K562 (cell line): ENCODE data around the gene EIF1B. TPM values are rescaled to one million over a fixed set of nuclear protein-coding genes. Genes with fewer than 3 reads are reported as not detected.
A peak's percentile ranks its signal among the peaks of the same experiment; 100 is the strongest.

Experiments
- ASH1L ChIP-seq: fragments of 450-650 bp; IDR thresholded peaks from 2 replicates; pipeline ENCODE4 v1.6.1; 2018; ENCODE audit warnings: borderline replicate concordance, mild to moderate bottlenecking, low read depth; ENCODE audit not compliant: partially characterized antibody
- CEBPB ChIP-seq: fragments of 450-650 bp; IDR thresholded peaks from 2 replicates; pipeline ENCODE4 v1.6.1; 2016; ENCODE audit warnings: missing genetic modification characterization, missing compliant biosample characterization
- KDM5B ChIP-seq: fragments of 200-600 bp; sonication (generic); IDR thresholded peaks from 2 replicates; pipeline ENCODE4 v1.6.1; 2012; ENCODE audit warnings: low read depth, mild to moderate bottlenecking, moderate library complexity, low read length, control low read depth, inconsistent platforms; ENCODE audit not compliant: insufficient replicate concordance
- KLF6 ChIP-seq: fragments of 250-450 bp; sonication (Bioruptor Pico); IDR thresholded peaks from 2 replicates; pipeline ENCODE4 v1.4.0; 2020; ENCODE audit warnings: mild to moderate bottlenecking, moderate library complexity, borderline replicate concordance
- NR3C1 ChIP-seq: sonication (generic); formaldehyde crosslinking; IDR thresholded peaks from 2 replicates; pipeline ENCODE4 v1.8.1; 2022; ENCODE audit warnings: missing genetic modification reagents
- NRF1 ChIP-seq, 2 experiments: fragments of 450-650 bp; IDR thresholded peaks in 1 of 2; conservative IDR thresholded peaks in 1 of 2; 2 replicates each; pipeline ENCODE4 v1.6.1; 2014; ENCODE audit warnings: mild to moderate bottlenecking in 2 of 2
- ZC3H4 ChIP-seq: sonication (generic); formaldehyde crosslinking; IDR thresholded peaks from 2 replicates; pipeline ENCODE4 v1.9.0; 2021; ENCODE audit warnings: missing genetic modification reagents, borderline replicate concordance
- ZNF133 ChIP-seq: fragments of 250-450 bp; sonication (Bioruptor Pico); IDR thresholded peaks from 2 replicates; pipeline ENCODE4 v1.4.0; 2020; ENCODE audit warnings: mild to moderate bottlenecking
- ZNF197 ChIP-seq: fragments of 200-800 bp; sonication (Bioruptor generic); IDR thresholded peaks from 2 replicates; pipeline ENCODE4 v1.6.1; 2016; ENCODE audit warnings: low read depth, missing genetic modification characterization, missing compliant biosample characterization
- ZNF76 ChIP-seq: fragments of 250-450 bp; sonication (Bioruptor Pico); IDR thresholded peaks from 2 replicates; pipeline ENCODE4 v1.4.0; 2020; ENCODE audit warnings: mild to moderate bottlenecking, moderate library complexity, borderline replicate concordance
- polyA plus RNA-seq, 8 experiments: library from polyadenylated mRNA; depleted of rRNA in 4 of 8; stranded (reverse) in 5 of 8; unstranded in 3 of 8; fragments of >200 nt; fragmentation: Nextera tagmentation in 2 of 8; fragmentation: Illumina TruSeq in 1 of 8; extraction: Ambion mirVana in 2 of 8; extraction: Trizol in 1 of 8; gene quantifications; 2 replicates each; pipeline versions ENCODE4 v1.2.1 to v1.2.3, GENCODE V29; 2011 to 2014; ENCODE audit warnings: inconsistent platforms in 1 of 8, missing spikeins in 1 of 8
- total RNA-seq, 7 experiments: library from RNA; depleted of rRNA in 6 of 7; stranded (reverse); fragments of >200 nt in 6 of 7; fragmentation: Illumina TruSeq in 2 of 7; extraction: Trizol in 2 of 7; gene quantifications; 2 replicates each; pipeline versions ENCODE4 v1.2.1 to v1.2.3, GENCODE V29; 2011 to 2021; ENCODE audit warnings: low replicate concordance in 1 of 7
- TF ChIP-seq, protein P1 (sequence below), 2 experiments: fragments of 450-650 bp; IDR thresholded peaks; 2 replicates each; pipeline ENCODE4 v1.6.1; 2018; ENCODE audit warnings: mild to moderate bottlenecking in 2 of 2, low read depth in 1 of 2; ENCODE audit not compliant: partially characterized antibody in 2 of 2
- TF ChIP-seq, protein P2 (sequence below): fragments of 450-650 bp; IDR thresholded peaks from 2 replicates; pipeline ENCODE4 v1.6.1; 2016; ENCODE audit warnings: borderline replicate concordance
- TF ChIP-seq, protein P3 (sequence below): sonication (generic); formaldehyde crosslinking; IDR thresholded peaks from 2 replicates; pipeline ENCODE4 v1.5.0; 2020; ENCODE audit warnings: missing genetic modification reagents
- TF ChIP-seq, protein P4 (sequence below): sonication (generic); formaldehyde crosslinking; IDR thresholded peaks from 2 replicates; pipeline ENCODE4 v1.8.1; 2023; ENCODE audit warnings: mild to moderate bottlenecking, missing genetic modification reagents
- TF ChIP-seq, protein P5 (sequence below): sonication (generic); formaldehyde crosslinking; IDR thresholded peaks from 2 replicates; pipeline ENCODE4 v1.8.1; 2023; ENCODE audit warnings: mild to moderate bottlenecking, missing genetic modification reagents

EIF1B gene
- total and polyA plus RNA-seq, 9 of the 15 experiments (the other 6 are each of a cell fraction or from before 2014, with no cell fraction given) = 18.1 to 184 (median 78.9) TPM

DNA sequence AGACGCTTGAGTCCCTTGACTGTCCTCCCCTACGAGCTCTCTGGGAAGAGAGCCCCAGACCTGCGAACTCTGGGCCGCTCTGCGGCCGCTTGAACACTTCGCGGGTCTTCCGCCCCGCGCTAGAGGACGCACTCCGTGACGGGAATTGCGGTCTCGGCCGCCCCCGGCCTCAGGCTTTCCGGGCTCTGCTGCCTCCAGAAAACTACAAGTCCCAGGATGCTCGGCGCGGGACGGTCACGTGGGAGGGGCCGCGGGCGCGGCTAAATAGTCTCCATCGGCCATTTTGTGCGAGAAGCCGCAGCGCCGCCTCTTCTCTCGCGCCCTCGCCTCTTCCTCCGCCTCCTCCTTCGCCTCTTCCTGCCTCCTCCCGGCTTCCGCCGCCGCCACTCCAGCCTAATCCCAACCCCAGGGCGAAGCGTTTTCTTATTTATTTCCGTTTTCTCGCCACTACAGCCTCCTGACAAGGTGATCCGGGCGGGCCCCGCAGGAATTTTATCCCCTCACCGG lies at the start of gene EIF1B (continued):
- TF ChIP-seq, protein P1, sequence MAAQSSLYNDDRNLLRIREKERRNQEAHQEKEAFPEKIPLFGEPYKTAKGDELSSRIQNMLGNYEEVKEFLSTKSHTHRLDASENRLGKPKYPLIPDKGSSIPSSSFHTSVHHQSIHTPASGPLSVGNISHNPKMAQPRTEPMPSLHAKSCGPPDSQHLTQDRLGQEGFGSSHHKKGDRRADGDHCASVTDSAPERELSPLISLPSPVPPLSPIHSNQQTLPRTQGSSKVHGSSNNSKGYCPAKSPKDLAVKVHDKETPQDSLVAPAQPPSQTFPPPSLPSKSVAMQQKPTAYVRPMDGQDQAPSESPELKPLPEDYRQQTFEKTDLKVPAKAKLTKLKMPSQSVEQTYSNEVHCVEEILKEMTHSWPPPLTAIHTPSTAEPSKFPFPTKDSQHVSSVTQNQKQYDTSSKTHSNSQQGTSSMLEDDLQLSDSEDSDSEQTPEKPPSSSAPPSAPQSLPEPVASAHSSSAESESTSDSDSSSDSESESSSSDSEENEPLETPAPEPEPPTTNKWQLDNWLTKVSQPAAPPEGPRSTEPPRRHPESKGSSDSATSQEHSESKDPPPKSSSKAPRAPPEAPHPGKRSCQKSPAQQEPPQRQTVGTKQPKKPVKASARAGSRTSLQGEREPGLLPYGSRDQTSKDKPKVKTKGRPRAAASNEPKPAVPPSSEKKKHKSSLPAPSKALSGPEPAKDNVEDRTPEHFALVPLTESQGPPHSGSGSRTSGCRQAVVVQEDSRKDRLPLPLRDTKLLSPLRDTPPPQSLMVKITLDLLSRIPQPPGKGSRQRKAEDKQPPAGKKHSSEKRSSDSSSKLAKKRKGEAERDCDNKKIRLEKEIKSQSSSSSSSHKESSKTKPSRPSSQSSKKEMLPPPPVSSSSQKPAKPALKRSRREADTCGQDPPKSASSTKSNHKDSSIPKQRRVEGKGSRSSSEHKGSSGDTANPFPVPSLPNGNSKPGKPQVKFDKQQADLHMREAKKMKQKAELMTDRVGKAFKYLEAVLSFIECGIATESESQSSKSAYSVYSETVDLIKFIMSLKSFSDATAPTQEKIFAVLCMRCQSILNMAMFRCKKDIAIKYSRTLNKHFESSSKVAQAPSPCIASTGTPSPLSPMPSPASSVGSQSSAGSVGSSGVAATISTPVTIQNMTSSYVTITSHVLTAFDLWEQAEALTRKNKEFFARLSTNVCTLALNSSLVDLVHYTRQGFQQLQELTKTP (IDR thresholded peaks at IDR 0.05; ENCODE audit: low read depth in 1 of 2, partially characterized antibody in 2 of 2) = peak; percentile 56 to 89
- TF ChIP-seq, protein P2, sequence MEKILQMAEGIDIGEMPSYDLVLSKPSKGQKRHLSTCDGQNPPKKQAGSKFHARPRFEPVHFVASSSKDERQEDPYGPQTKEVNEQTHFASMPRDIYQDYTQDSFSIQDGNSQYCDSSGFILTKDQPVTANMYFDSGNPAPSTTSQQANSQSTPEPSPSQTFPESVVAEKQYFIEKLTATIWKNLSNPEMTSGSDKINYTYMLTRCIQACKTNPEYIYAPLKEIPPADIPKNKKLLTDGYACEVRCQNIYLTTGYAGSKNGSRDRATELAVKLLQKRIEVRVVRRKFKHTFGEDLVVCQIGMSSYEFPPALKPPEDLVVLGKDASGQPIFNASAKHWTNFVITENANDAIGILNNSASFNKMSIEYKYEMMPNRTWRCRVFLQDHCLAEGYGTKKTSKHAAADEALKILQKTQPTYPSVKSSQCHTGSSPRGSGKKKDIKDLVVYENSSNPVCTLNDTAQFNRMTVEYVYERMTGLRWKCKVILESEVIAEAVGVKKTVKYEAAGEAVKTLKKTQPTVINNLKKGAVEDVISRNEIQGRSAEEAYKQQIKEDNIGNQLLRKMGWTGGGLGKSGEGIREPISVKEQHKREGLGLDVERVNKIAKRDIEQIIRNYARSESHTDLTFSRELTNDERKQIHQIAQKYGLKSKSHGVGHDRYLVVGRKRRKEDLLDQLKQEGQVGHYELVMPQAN = no peak; the same call in 1 of the 2 replicates
- TF ChIP-seq ZNF76 (CRISPR knock-in tag) = 0 out of 2 replicates have a peak, but pooled peaks have one; percentile 18
- no peak for TF ChIP-seq NR3C1
- TF ChIP-seq KDM5B = peak; percentile 97
- no peak for TF ChIP-seq ZC3H4 (CRISPR knock-in tag)
- TF ChIP-seq, protein P3, sequence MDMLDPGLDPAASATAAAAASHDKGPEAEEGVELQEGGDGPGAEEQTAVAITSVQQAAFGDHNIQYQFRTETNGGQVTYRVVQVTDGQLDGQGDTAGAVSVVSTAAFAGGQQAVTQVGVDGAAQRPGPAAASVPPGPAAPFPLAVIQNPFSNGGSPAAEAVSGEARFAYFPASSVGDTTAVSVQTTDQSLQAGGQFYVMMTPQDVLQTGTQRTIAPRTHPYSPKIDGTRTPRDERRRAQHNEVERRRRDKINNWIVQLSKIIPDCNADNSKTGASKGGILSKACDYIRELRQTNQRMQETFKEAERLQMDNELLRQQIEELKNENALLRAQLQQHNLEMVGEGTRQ (CRISPR knock-in tag) = peak; percentile 99
- TF ChIP-seq, protein P4, sequence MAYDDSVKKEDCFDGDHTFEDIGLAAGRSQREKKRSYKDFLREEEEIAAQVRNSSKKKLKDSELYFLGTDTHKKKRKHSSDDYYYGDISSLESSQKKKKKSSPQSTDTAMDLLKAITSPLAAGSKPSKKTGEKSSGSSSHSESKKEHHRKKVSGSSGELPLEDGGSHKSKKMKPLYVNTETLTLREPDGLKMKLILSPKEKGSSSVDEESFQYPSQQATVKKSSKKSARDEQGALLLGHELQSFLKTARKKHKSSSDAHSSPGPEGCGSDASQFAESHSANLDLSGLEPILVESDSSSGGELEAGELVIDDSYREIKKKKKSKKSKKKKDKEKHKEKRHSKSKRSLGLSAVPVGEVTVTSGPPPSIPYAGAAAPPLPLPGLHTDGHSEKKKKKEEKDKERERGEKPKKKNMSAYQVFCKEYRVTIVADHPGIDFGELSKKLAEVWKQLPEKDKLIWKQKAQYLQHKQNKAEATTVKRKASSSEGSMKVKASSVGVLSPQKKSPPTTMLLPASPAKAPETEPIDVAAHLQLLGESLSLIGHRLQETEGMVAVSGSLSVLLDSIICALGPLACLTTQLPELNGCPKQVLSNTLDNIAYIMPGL = peak; percentile 20; the same call in 1 of the 2 replicates
- 0 out of 2 replicates have a peak, but pooled peaks have one; percentile 29 for TF ChIP-seq KLF6 (CRISPR knock-in tag)
- 0 out of 2 replicates have a peak, but pooled peaks have one; percentile 45 for TF ChIP-seq ZNF133
- TF ChIP-seq CEBPB (tag) = no peak
- TF ChIP-seq NRF1 (conservative IDR thresholded peaks at IDR 0.05 in 1 of 2, IDR thresholded peaks at IDR 0.05 in 1 of 2) = peak; percentile 71 to 75
- TF ChIP-seq, protein P5, sequence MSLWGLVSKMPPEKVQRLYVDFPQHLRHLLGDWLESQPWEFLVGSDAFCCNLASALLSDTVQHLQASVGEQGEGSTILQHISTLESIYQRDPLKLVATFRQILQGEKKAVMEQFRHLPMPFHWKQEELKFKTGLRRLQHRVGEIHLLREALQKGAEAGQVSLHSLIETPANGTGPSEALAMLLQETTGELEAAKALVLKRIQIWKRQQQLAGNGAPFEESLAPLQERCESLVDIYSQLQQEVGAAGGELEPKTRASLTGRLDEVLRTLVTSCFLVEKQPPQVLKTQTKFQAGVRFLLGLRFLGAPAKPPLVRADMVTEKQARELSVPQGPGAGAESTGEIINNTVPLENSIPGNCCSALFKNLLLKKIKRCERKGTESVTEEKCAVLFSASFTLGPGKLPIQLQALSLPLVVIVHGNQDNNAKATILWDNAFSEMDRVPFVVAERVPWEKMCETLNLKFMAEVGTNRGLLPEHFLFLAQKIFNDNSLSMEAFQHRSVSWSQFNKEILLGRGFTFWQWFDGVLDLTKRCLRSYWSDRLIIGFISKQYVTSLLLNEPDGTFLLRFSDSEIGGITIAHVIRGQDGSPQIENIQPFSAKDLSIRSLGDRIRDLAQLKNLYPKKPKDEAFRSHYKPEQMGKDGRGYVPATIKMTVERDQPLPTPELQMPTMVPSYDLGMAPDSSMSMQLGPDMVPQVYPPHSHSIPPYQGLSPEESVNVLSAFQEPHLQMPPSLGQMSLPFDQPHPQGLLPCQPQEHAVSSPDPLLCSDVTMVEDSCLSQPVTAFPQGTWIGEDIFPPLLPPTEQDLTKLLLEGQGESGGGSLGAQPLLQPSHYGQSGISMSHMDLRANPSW (CRISPR knock-in tag) = no peak
- no peak for TF ChIP-seq ASH1L
- 0 out of 2 replicates have a peak, but pooled peaks have one; percentile 84 for TF ChIP-seq ZNF197 (CRISPR knock-in tag)
